ENCODE measurements around the gene ARMH2.
"Not testable (repeated sequence)": the region's sequence is repeated elsewhere in the genome, so short reads cannot be mapped to it uniquely, and the experiment has no call there.

ARMH2 gene

GRCh38 chr6:24809728-24810127 is 11.0 kb upstream of the ARMH2 start:
- no peak for DNase-seq

DNA sequence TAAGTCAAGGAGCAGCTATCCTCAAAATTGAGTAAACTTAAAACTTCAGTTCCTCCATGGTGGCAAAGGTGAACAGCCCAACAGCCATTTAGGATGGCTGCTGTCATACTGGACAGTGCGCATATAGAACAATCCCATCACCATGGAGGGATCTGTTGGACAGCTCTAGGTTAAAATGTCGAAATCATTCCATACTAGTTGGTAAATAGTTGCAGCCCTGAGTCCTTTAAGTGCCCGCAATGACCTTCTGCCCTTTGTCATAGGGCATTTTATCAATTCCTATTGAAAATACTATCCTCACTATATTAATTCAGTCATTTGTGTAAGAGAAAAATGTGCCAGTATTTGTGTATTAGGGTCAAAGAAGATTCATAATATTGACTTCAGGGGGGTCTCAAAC is 8.9 kb upstream of the ARMH2 start:
- no peak for DNase-seq

- no peak for DNase-seq
Observed at GRCh38 chr6:24802271-24803059, 3.7 kb upstream of the ARMH2 start.

- no peak for DNase-seq
Observed at GRCh38 chr6:24799541-24799915, 811 bp upstream of the ARMH2 start.

- DNase-seq: no peak
Observed at GRCh38 chr6:24797596-24798216, 1.0 kb downstream of the ARMH2 start.

DNA sequence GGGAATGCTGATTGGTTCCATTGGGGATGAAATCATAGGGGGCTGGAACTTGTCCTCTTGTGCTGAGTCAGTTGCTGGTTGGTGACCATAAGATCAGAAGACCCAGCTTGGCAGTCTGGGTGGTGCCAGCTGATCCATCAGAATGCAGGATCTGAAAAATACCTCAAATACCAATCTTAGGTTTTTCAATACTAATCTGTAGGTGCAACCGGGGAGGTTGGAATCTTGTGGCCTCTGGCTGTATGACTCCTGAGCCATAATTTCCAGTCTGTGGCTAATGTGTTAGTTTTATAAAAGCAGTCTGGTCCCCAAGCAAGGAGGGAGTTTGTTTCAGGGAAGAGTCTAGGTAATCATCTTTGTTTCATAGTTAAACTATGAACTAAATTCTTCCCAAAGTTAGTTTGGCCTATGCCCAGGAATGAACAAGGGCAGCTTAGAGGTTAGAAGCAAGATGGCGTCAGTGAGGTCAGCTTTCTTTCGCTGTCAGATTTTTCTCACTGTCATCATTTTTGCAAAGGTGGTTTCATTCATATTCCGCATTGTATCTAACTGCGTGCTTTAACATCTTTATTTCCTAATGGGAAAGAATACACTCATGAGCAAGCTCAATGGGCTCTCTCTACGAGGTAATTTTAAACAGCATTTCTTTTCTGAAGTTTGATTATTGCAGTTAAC is 2.0 kb downstream of the ARMH2 start:
- DNase-seq: no peak

- DNase-seq: no peak
Observed at GRCh38 chr6:24795106-24795505, 3.6 kb downstream of the ARMH2 start.

DNA sequence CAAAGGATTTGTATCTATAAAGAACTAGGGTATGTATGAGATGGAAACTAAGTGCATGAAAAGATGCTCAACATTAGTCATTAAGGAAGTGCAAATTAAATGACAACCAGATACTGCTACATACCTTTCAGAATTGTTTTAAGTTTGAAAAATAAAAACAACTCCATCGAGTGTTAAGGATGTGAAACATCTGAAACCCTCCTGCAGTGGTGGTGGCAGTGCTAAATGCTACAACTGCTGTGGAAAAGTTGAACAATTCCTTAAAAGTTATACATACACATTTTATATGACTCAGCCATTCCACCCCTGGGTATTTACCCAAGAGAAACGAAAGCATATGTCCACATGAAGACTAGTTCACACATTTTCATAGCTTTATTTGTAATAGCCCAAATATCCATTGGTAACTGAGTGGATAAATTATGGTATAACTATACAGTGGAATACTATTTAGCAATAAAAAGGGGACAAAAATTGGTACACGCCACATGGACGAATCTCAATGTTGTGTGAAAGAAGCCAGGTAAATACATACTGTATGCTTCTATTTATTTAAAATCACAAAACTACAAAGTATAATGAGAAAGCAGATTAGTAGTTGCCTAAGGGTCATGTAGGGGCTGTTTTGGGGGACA is 10.6 kb downstream of the ARMH2 start:
- DNase-seq: no peak

DNA sequence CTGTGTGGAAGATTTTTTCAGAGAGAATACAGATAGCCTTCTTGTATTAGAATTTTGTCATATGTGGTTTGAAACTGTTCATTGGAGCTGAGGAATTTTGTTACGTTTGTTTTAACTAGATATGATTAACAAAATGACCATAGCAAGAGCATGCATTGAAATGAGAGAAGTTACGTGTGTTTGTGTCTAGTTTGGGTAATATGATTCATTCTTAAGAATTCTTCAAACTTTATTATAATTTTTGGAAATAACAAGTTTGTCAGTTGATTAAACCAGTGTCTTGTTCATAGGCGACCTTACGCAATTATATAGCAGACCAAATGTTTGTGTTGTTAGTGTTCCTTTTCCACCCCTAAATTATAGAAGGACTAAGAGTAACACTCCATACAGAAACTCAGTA is 18.5 kb downstream of the ARMH2 start:
- DNase-seq: no peak

DNA sequence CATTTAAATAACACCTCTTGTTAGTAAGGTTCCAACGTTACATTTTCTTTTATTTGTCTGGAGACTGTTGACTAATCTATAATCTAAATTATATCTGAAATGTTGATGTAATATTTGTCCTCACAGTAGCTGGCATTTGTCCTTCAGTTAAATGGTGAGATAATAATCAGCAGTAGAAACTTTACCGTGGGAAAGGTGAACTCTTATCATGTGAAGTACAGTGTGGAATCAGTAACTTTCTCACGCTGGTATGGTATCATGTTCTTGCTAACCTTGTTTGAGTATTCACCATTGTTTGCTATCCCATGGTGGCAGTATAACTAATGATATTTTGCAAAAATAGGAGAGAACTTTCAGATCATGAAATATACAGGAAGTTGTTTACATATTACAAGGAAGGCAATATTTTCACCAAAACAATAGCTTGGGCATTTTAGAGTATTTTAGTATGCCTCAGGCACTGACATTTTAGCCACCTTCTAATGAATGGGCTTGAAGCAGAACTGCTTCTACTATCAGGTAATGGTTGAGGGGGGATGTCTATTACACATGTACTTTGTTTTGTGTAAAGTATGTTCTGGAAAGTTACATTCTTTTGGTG is 19.2 kb downstream of the ARMH2 start:
- no peak for DNase-seq

GRCh38 chr6:24778878-24779277 is 19.8 kb downstream of the ARMH2 start:
- DNase-seq: no peak

DNA sequence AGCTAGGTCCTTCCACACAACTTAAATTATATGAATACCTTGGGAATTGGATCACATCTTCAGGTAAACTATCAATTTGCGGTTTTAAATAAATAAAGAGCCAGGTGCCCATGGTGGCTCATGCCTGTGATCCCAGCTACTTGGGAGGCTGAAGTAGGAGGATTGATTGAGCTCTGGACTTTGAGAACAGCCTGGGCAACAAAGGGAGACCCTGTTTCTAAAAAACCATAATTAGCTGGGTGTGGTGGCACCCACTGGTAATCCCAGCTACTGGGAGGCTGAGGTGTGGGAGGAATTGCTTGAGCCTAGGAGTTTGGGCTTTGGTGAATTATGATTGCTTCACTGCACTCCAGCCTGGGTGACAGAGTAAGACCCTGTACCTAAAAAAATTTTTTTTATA is 20.6 kb downstream of the ARMH2 start:
- DNase-seq: no peak

DNA sequence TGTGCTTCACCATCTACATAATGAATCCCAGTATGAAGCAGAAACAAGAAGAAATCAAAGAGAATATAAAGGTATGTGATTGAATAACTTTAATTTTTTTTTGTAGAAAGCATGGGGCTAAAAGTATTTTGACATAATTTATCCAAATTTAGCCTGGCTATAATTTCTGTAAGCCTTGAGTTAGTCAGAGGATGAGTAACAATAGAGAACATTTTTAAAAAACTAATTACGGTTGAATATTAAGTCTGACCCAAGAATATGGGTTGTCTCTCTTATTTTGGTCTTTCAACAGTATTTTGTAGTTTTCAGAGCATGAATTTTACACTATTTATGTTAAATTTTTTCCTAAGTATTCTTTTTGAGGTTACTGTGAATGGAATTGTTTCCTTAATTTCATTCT is 21.5 kb downstream of the ARMH2 start:
- no peak for DNase-seq

DNA sequence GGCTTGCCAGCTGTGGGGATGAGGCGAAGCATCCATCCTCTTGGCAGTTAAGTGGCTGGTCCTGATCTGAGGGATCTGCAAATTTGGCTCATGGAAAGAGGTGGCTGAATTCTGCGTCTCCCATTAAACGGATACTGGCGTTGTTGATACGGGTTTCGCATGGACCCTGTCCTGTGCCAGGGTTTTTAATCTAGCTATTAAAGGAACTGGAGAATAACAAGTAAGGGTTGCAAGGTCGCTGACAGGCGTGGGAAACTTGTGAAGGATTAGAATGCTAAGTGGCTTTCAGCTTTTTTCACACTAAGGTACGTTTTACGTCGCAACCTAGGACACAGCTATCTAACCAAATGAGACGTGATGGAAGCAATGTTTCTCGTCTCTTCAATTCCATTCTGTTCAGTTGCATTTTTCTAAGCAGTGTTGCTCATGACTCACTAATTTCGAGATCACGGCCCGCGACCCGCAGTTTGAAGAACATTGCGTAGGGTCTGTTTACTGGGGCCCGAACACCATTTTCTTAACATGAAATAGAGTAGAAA is 23.1 kb downstream of the ARMH2 start:
- DNase-seq: no peak

DNA sequence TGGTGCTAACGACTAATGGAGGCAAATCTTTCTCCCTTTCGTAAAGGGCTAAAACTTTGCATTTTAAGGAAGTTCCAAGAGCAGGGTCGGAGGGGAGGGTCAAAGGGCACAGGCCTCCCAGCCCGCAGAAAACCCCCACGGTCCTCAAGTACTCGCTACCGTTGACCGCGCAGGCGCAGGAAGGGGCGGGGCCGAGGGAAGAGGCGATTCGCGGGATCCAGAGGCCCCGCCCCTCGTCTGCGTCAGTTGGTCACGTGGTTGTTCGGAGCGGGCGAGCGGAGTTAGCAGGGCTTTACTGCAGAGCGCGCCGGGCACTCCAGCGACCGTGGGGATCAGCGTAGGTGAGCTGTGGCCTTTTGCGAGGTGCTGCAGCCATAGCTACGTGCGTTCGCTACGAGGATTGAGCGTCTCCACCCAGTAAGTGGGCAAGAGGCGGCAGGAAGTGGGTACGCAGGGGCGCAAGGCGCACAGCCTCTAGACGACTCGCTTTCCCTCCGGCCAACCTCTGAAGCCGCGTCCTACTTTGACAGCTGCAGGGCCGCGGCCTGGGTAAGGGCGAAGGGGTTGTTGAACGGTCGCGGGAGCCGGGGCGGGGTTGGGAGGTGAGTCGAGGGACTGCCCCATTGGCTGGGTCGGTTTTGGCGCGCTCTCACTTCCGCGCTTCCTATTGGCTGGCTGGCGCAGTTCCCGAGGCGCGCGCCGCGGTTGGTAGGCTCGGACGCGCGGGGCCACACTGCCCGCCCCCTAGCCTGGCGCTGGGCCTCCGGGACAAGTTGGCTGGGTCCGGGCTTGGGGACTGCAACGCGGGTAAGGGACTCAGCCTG is 23.8 kb downstream of the ARMH2 start, which contains the start of gene GMNN:
Gene GMNN (plus strand): TSS at position 242 of the 824 bp plus-strand sequence. CDS start 2,310 bp downstream, outside the sequence.
- DNase-seq: peak; percentile 87

DNA sequence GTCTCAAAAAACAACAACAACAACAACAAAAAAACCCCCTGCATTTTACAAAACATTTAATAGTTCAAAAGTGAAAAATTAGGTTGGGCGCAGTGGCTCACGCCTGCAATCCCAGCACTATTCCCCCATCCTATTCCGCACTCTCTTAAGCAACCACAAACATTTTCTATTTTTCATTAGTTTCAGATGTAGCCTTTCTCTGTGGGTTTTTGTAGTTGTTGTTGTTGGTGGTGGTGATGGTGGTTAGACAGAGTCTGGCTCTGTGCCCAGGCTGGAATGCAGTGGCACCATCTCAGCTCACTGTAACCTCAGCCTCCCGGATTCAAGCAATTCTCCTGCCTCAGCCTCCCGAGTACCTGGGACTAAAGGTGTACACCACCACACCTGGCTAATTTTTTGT is 30.4 kb downstream of the ARMH2 start:
- DNase-seq: no peak

GRCh38 chr6:24766680-24767462 is 31.8 kb downstream of the ARMH2 start:
- DNase-seq: peak; percentile 30

- not testable (repeated sequence) for DNase-seq
Observed at GRCh38 chr6:24765968-24766367, 32.7 kb downstream of the ARMH2 start.

GRCh38 chr6:24764833-24765828 is 33.6 kb downstream of the ARMH2 start:
- not testable (repeated sequence) for DNase-seq

DNA sequence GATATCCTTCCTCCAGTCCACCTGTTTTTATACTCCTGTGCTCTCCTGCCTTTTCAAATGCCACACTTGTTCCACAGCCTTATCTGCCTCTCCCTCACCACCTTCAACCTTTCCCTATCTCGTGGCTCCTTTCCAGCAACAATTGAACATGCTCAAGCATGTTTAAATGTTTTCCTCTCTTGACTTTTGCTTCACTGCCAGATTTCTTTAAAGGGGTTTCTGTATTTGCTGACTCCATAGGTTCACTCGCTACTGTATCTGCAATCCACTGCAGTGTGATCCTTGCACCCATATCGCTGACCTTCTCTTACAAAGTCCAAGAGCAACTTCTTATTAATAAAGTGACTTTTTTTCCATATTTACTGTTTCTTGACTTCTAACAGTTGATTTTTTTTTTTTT is 35.1 kb downstream of the ARMH2 start:
- no peak for DNase-seq
